Coronary artery (tissue), 2 donors: ENCODE measurements around the gene MAPRE2.

Source experiments
- DNase-seq: peaks from one replicate; pipeline ENCODE4 v3.0.0-alpha.2; 2017; ENCODE audit warnings: low spot score
- H3K27ac ChIP-seq, 2 donors: fragments of 200-600 bp; sonication (generic); one replicate each; pipeline ENCODE4 v1.5.1; 2016 to 2019
- H3K4me3 ChIP-seq: fragments of 200-600 bp; sonication (generic); 2 replicates; pipeline ENCODE4 v1.5.1; 2016; ENCODE audit warnings: mild to moderate bottlenecking, moderate library complexity
- TF ChIP-seq, protein P1 (sequence below): fragments of 200-600 bp; sonication (generic); IDR thresholded peaks from one replicate; pipeline ENCODE4 v1.5.1; 2019; ENCODE audit warnings: antibody characterized with exemption

Gene MAPRE2

GRCh38 chr18:35174745-35175144, 133.5 kb downstream of the MAPRE2 start:
- DNase-seq, result no peak
- TF ChIP-seq, protein P1, sequence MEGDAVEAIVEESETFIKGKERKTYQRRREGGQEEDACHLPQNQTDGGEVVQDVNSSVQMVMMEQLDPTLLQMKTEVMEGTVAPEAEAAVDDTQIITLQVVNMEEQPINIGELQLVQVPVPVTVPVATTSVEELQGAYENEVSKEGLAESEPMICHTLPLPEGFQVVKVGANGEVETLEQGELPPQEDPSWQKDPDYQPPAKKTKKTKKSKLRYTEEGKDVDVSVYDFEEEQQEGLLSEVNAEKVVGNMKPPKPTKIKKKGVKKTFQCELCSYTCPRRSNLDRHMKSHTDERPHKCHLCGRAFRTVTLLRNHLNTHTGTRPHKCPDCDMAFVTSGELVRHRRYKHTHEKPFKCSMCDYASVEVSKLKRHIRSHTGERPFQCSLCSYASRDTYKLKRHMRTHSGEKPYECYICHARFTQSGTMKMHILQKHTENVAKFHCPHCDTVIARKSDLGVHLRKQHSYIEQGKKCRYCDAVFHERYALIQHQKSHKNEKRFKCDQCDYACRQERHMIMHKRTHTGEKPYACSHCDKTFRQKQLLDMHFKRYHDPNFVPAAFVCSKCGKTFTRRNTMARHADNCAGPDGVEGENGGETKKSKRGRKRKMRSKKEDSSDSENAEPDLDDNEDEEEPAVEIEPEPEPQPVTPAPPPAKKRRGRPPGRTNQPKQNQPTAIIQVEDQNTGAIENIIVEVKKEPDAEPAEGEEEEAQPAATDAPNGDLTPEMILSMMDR, result no peak
- no peak overlapping the region for H3K27ac ChIP-seq
- no peak overlapping the region for H3K4me3 ChIP-seq

GRCh38 chr18:35176925-35177324, 135.7 kb downstream of the MAPRE2 start:
- Histone ChIP-seq H3K27ac (no peak overlapping the region), H3K4me3 (no peak overlapping the region)
- TF ChIP-seq, protein P1, result no peak
- no peak for DNase-seq

DNA sequence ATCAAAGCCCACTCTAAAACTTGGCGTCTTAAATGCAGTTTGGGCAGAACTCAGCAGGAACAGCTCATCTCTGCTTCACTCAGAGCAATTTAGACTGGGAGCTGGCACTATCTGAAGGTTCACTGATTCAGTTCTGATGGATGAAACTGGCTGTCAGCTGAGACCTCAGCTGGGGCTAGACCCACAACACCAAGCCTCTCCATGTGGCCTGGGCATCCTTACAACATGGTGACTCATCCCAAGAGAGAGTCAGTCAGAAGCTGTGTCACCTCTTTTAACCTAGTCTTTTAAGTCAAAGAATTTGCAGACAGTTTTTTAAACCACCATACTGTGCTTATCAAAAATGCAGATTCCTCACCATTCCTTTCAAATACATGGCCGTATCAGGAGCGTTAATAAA, 137.0 kb downstream of the MAPRE2 start:
- TF ChIP-seq, protein P1, result no peak
- no peak for DNase-seq
- Histone ChIP-seq H3K27ac (no peak overlapping the region), H3K4me3 (no peak overlapping the region)

- TF ChIP-seq, protein P1, result no peak
- H3K27ac ChIP-seq, result no peak overlapping the region
- no peak overlapping the region for H3K4me3 ChIP-seq
- no peak for DNase-seq
Observed at GRCh38 chr18:35179906-35180305, 138.7 kb downstream of the MAPRE2 start.

DNA sequence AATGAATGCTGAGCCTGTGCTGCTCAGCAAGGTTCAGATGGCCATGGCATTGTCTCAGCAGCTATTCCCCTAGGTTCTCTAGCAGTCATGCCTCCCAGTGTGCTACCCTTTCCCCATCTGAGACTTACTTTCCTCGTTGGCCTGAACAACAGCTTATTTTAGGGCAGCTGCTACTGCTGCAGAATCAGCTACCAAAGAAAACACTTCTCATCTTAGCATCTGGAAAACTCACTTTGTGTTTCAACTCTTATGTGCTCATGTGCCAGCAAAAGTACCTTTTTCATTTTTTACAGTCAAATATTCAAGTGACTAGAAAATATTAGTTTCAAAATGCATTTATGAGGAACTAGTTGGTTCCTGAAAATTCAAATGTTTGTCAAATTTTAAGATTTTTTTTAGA, 139.2 kb downstream of the MAPRE2 start:
- TF ChIP-seq, protein P1, result no peak
- no peak overlapping the region for H3K27ac ChIP-seq
- H3K4me3 ChIP-seq, result no peak overlapping the region
- no peak for DNase-seq

DNA sequence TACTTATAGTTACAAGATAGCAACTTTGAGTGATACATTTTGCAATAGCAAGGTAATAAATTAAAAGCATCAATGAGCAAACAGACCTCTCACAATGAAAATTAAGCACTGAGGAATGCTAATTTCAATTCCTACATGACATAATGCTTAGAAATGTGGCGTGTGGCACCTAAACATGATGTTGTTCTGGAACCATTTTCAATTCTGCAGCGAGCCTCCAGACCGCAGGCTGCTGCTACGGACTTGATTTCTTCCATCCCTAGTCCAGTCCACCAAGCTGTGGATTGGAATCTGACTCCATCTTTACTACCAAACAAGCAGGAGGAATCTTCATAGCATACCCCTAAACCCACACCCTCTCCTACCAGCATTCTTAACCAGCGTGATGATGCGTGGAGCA, 140.9 kb downstream of the MAPRE2 start:
- H3K27ac ChIP-seq, result no peak overlapping the region
- TF ChIP-seq, protein P1, result no peak
- no peak overlapping the region for H3K4me3 ChIP-seq
- no peak for DNase-seq

DNA sequence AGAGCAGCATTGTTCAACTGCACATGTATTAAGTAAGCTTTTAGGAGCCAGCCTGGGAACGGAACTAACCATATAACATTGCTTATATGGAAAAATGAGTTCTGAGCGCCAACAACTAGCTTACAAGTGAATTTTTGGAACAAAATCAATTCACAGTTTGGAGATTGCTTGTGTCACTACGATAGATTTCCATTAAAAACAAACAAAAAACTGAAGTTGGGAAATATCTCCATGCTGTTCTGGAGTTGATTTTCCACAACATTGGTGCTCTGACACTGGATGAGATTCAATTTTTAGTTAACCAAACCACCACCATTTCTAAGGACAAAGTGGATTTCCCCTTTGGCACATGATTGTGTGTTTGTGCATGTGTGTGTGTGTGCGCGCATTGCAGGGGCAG, 142.7 kb downstream of the MAPRE2 start:
- TF ChIP-seq, protein P1, result no peak
- Histone ChIP-seq H3K4me3 (no peak overlapping the region), H3K27ac (no peak overlapping the region)
- DNase-seq, result no peak
